HL-60 (cell line): ENCODE results near the gene SOCS2.

Experiments used
- DNase-seq, 2 experiments: peaks; one replicate each; pipeline ENCODE4 v3.0.0-alpha.2; 2010 to 2020; ENCODE audit warnings: low read depth in 1 of 2, low spot score in 1 of 2
- H3K27ac ChIP-seq: fragments of 250-450 bp; sonication (Bioruptor Pico); replicated peaks from 2 replicates; pipeline ENCODE4 v1.5.1; 2020; ENCODE audit warnings: mild to moderate bottlenecking, moderate library complexity
- H3K27me3 ChIP-seq: fragments of 250-450 bp; sonication (Bioruptor Pico); 2 replicates; pipeline ENCODE4 v1.5.1; 2021; ENCODE audit warnings: mild to moderate bottlenecking, moderate library complexity; ENCODE audit not compliant: insufficient read depth, poor library complexity, severe bottlenecking
- H3K4me3 ChIP-seq: replicated peaks from 2 replicates; pipeline ENCODE4 v1.5.1; 2011; ENCODE audit warnings: mild to moderate bottlenecking, control low read depth, low read length; ENCODE audit not compliant: insufficient read depth
- GABPA ChIP-seq: IDR thresholded peaks from 2 replicates; pipeline ENCODE4 v1.6.1; 2012; ENCODE audit warnings: low read depth
- POLR2AphosphoS5 ChIP-seq: IDR thresholded peaks from 2 replicates; pipeline ENCODE4 v1.6.1; 2012; ENCODE audit warnings: low read depth
- SPI1 ChIP-seq: IDR thresholded peaks from 2 replicates; pipeline ENCODE4 v1.6.1; 2012; ENCODE audit warnings: low read depth, mild to moderate bottlenecking, borderline replicate concordance
- TF ChIP-seq, protein P1 (sequence below): IDR thresholded peaks from one replicate; pipeline ENCODE4 v1.5.1; 2011; ENCODE audit warnings: low read length, control low read depth, inconsistent platforms; ENCODE audit not compliant: insufficient read depth
- TF ChIP-seq, protein P2 (sequence below): IDR thresholded peaks from 2 replicates; pipeline ENCODE4 v1.6.1; 2012; ENCODE audit warnings: low read depth; ENCODE audit not compliant: insufficient replicate concordance

Gene SOCS2

DNA sequence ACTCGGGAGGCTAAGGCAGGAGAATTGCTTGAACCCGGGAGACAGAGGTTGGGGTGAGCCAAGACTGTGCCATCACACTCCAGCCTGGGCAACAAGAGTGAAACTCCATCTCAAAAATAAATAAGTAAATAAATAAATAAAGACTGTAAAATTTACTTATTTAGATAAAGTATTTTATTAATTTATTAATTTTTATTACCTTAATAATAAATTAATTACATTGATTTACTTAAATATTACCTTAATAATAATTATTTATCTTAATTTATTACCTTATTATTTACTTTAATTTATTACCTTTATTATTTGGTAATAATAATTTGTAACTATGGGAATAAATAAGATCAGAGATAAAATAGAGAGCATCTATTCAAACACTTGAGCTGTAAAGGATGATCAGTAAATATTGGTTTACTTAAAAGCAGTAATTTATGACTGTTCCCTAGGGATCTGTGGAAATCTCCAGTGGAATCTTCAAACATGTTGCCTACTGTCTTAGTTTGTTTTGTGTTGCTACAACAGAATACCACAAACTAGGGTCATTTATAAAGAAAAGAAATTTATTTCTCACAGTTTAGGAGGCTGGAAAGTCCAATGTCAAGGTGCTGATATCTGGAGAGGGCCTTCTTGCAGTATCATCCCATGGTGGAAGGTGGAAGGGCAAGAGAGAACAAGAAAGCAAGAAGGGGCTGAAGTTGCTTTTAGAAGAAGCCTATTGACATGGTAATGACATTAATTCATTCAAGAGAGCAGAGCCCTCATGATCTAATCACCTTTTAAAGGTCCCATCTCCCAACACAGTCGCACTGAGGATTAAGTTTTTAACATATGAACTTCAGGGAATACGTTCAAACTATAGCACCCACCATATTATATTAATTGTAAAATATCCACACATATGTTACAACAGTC, 37.1 kb downstream of the SOCS2 start:
- TF ChIP-seq GABPA: no peak
- TF ChIP-seq POLR2AphosphoS5: no peak
- TF ChIP-seq, protein P1, sequence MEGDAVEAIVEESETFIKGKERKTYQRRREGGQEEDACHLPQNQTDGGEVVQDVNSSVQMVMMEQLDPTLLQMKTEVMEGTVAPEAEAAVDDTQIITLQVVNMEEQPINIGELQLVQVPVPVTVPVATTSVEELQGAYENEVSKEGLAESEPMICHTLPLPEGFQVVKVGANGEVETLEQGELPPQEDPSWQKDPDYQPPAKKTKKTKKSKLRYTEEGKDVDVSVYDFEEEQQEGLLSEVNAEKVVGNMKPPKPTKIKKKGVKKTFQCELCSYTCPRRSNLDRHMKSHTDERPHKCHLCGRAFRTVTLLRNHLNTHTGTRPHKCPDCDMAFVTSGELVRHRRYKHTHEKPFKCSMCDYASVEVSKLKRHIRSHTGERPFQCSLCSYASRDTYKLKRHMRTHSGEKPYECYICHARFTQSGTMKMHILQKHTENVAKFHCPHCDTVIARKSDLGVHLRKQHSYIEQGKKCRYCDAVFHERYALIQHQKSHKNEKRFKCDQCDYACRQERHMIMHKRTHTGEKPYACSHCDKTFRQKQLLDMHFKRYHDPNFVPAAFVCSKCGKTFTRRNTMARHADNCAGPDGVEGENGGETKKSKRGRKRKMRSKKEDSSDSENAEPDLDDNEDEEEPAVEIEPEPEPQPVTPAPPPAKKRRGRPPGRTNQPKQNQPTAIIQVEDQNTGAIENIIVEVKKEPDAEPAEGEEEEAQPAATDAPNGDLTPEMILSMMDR: no peak
- TF ChIP-seq SPI1: no peak
- TF ChIP-seq, protein P2, sequence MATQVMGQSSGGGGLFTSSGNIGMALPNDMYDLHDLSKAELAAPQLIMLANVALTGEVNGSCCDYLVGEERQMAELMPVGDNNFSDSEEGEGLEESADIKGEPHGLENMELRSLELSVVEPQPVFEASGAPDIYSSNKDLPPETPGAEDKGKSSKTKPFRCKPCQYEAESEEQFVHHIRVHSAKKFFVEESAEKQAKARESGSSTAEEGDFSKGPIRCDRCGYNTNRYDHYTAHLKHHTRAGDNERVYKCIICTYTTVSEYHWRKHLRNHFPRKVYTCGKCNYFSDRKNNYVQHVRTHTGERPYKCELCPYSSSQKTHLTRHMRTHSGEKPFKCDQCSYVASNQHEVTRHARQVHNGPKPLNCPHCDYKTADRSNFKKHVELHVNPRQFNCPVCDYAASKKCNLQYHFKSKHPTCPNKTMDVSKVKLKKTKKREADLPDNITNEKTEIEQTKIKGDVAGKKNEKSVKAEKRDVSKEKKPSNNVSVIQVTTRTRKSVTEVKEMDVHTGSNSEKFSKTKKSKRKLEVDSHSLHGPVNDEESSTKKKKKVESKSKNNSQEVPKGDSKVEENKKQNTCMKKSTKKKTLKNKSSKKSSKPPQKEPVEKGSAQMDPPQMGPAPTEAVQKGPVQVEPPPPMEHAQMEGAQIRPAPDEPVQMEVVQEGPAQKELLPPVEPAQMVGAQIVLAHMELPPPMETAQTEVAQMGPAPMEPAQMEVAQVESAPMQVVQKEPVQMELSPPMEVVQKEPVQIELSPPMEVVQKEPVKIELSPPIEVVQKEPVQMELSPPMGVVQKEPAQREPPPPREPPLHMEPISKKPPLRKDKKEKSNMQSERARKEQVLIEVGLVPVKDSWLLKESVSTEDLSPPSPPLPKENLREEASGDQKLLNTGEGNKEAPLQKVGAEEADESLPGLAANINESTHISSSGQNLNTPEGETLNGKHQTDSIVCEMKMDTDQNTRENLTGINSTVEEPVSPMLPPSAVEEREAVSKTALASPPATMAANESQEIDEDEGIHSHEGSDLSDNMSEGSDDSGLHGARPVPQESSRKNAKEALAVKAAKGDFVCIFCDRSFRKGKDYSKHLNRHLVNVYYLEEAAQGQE: no peak
- Histone ChIP-seq H3K27ac (no peak overlapping the region), H3K4me3 (no peak overlapping the region), H3K27me3 (no peaks in the 10 kb centered on the region)
- DNase-seq: no peak

DNA sequence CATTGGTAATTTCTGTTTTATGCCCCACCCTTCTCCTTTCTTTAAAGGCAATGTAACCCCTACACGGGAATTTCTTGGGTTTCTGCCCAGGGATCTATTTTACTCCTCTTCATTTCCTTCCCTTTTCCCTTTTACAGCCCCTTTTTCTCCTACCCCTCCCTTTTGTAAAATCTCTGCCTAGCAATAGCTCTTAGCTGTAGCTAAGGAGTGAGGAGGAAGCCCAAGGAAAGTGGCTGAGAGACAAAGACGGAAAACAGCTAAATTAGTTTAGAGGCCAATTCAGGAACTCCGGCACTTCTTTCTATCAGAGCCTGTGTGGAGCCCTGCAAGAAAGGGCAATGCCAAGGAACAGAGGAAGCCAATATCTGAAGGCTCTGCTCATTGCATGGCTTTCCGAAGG, 40.3 kb downstream of the SOCS2 start:
- no peak for DNase-seq
- TF ChIP-seq, protein P2: no peak
- TF ChIP-seq GABPA (no peak), SPI1 (no peak), POLR2AphosphoS5 (no peak)
- TF ChIP-seq, protein P1: no peak
- no peaks in the 10 kb centered on the region for H3K27me3 ChIP-seq
- H3K4me3 ChIP-seq: no peak overlapping the region
- H3K27ac ChIP-seq: no peak overlapping the region

DNA sequence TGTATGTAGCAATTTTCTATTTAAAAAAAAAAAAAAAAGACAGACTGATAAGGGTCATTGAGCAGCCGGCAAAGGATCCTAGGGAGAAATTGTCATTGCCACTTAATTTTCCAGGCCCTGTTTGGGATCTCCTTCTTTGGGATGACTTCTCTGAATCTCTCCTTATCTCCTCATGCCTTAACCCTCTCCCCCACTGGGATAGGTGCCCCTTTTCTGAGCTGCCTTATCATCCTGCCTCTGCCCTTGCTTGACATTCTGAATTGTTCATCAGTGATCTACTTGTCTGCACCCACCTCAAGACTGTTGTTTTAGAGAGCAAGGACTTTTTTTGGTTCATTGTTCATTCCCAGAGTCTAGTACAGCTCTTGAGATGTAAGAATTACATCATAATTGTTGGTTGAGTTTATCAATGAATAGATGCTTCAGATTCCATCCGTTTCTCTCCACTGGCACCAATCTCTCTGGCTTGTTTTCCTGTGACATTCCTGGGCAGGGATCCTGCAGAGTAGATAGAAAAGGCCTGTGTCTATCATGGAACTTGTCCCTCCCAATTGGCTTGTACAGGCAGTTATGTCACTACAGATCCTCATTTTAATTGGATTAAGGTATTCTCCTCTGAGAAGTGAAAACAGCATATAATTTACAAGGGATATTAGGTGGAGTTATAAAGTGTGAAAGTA, 42.6 kb downstream of the SOCS2 start:
- no peaks in the 10 kb centered on the region for H3K27me3 ChIP-seq
- no peak for DNase-seq
- H3K4me3 ChIP-seq: no peak overlapping the region
- TF ChIP-seq GABPA (no peak), SPI1 (no peak), POLR2AphosphoS5 (no peak)
- TF ChIP-seq, protein P1: no peak
- TF ChIP-seq, protein P2: no peak
- no peak overlapping the region for H3K27ac ChIP-seq
